Neural cell (in vitro differentiated cells): Measurements from ENCODE around the gene PLXDC2.

ENCODE experiments used
- CTCF ChIP-seq: fragments of 450-650 bp; IDR thresholded peaks from 2 replicates; pipeline ENCODE4 v1.5.1; 2014; ENCODE audit warnings: antibody characterized with exemption, mild to moderate bottlenecking, moderate library complexity; ENCODE audit not compliant: poor library complexity, severe bottlenecking
- EP300 ChIP-seq: fragments of 450-650 bp; conservative IDR thresholded peaks from 2 replicates; pipeline ENCODE4 v1.6.1; 2014; ENCODE audit warnings: antibody characterized with exemption, mild to moderate bottlenecking, moderate library complexity; ENCODE audit not compliant: poor library complexity, severe bottlenecking
- EZH2 ChIP-seq: fragments of 200-600, 300-800 bp; shearing (Covaris generic), sonication (generic); IDR thresholded peaks from 2 replicates; pipeline ENCODE4 v1.6.1; 2014; ENCODE audit warnings: antibody characterized with exemption, low read length, borderline replicate concordance, mild to moderate bottlenecking; ENCODE audit not compliant: insufficient read depth, poor library complexity, severe bottlenecking
- RAD21 ChIP-seq: fragments of 450-650 bp; conservative IDR thresholded peaks from 2 replicates; pipeline ENCODE4 v1.6.1; 2014; ENCODE audit warnings: antibody characterized with exemption, mild to moderate bottlenecking, moderate library complexity

DNA sequence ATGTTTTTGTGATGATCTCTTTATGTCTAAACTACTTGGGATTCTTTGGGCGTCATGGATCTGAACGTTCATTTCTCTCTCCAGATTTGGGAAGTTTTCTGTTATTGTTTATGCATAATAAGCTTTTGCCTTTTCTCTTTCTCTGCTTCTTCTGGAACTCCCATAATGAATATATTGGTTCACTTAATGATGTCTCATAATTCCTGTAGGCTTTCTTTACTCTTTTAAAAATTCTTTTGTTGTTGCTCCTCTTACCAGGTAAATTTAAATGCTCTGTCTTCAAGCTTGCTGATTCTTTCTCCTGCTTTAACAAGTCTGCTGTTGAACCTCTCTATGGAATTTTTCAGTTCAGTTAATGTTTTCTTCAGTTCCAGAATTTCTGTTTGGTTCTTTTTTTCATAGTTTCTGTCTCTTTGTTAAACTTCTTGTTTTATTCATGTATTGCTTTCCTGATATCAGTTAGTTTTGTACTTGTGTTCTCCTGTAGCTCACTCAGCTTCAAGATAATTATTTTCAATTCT, 317.5 kb downstream of the PLXDC2 start:
- TF ChIP-seq EP300 (no peak), CTCF (no peak), EZH2 (no peak), RAD21 (no peak)
